Measurements from ENCODE around the gene CENPB.

The CENPB gene

DNA sequence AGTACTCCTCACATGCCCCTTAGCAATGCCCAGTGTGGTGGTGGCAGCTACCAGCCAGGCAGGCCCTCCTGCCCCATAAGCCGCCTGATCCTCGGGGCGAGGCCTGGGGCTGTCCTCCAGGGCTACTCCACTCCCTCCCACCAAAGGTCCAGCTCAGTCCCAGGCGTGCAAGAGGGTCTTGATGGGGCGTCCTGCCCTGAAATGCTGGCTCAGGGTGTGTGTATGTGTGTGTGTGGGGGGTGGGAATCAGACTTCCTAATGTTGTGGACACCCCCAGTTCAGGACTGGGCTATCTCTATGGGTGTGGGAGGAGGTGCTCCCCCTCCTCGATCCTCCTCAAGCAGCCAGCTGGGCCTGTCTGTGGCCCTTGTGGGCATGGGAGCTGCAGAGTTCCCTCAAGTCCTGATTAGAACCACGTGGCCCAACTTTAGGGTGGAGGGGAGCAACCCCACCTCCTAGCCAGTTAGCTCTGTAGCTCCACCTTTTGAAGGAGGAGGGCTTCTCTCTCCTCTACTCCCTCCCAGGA, 46.6 kb downstream of the CENPB start:
- Histone ChIP-seq H3K4me3 (replicated peaks; ENCODE audit: low read depth, low read length) (no peak overlapping the region), H3K36me3 (ENCODE audit: control insufficient read depth, insufficient read depth, low read length) (no peaks in the 10 kb centered on the region), H3K27me3 (replicated peaks; ENCODE audit: control insufficient read depth, insufficient read depth, low read length) (peaks cover 1% of the 10 kb centered on the region)
- no peak for DNase-seq (ENCODE audit: extremely low read depth, insufficient read length)
- TF ChIP-seq, protein P1, sequence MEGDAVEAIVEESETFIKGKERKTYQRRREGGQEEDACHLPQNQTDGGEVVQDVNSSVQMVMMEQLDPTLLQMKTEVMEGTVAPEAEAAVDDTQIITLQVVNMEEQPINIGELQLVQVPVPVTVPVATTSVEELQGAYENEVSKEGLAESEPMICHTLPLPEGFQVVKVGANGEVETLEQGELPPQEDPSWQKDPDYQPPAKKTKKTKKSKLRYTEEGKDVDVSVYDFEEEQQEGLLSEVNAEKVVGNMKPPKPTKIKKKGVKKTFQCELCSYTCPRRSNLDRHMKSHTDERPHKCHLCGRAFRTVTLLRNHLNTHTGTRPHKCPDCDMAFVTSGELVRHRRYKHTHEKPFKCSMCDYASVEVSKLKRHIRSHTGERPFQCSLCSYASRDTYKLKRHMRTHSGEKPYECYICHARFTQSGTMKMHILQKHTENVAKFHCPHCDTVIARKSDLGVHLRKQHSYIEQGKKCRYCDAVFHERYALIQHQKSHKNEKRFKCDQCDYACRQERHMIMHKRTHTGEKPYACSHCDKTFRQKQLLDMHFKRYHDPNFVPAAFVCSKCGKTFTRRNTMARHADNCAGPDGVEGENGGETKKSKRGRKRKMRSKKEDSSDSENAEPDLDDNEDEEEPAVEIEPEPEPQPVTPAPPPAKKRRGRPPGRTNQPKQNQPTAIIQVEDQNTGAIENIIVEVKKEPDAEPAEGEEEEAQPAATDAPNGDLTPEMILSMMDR (IDR thresholded peaks at IDR 0.05; ENCODE audit: insufficient read depth, low read length, poor library complexity, severe bottlenecking): no peak

DNA sequence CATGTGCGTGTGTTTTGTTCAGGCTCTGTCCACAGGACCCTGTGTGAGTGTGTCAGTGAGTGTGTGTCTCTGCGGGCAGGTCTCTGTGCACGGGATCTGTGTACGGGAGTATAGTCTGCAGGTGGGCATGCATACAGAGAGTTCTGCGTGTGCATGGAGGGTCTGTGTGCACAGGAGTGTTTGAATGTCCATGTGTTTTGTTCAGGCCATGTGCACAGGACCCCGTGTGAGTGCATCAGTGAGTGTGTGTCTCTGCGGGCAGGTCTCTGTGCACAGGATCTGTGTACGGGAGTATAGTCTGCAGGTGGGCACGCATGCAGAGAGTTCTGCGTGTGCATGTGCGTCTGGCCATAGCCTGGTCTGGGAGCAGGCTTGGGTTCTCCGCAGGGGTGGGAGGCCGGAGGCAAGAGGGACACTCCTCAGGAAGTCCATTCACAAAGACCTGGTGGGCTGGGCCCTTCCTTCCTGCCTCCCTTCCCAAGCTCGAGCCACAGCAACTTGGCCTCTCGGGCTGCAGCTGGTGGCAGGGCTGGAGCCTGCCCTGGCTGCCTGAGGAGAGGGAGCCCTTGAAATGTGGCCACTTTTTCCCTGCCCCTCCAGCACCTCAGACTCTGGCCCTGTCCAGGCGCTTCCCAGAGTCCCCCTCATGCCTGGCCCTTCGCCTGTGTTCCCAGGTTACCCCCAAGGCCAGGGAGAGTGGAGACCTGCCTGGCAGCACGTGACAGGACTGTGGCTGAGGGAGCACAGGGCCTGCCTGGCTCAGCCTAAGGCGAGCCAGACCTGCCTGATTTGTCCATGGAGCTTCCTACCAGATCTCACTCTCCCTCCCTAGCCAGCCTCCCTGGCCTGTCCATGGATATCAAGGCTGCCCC, 47.2 kb downstream of the CENPB start:
- TF ChIP-seq, protein P1 (IDR thresholded peaks at IDR 0.05; ENCODE audit: insufficient read depth, low read length, poor library complexity, severe bottlenecking): no peak
- no peak overlapping the region for H3K4me3 ChIP-seq (replicated peaks; ENCODE audit: low read depth, low read length)
- DNase-seq (ENCODE audit: extremely low read depth, insufficient read length): no peak
- H3K27me3 ChIP-seq (replicated peaks; ENCODE audit: control insufficient read depth, insufficient read depth, low read length): peaks cover 1% of the 10 kb centered on the region
- no peaks in the 10 kb centered on the region for H3K36me3 ChIP-seq (ENCODE audit: control insufficient read depth, insufficient read depth, low read length)

- H3K27me3 ChIP-seq (replicated peaks; ENCODE audit: control insufficient read depth, insufficient read depth, low read length): no peaks in the 10 kb centered on the region; the same call in none of the 2 replicates
- TF ChIP-seq, protein P1 (IDR thresholded peaks at IDR 0.05; ENCODE audit: insufficient read depth, low read length, poor library complexity, severe bottlenecking): no peak
- no peak for DNase-seq (ENCODE audit: extremely low read depth, insufficient read length)
- no peaks in the 10 kb centered on the region for H3K36me3 ChIP-seq (ENCODE audit: control insufficient read depth, insufficient read depth, low read length)
- no peak overlapping the region for H3K4me3 ChIP-seq (replicated peaks; ENCODE audit: low read depth, low read length)
These were observed 48.2 kb downstream of the CENPB start for GRCh38 chr20:3738111-3739053.

DNA sequence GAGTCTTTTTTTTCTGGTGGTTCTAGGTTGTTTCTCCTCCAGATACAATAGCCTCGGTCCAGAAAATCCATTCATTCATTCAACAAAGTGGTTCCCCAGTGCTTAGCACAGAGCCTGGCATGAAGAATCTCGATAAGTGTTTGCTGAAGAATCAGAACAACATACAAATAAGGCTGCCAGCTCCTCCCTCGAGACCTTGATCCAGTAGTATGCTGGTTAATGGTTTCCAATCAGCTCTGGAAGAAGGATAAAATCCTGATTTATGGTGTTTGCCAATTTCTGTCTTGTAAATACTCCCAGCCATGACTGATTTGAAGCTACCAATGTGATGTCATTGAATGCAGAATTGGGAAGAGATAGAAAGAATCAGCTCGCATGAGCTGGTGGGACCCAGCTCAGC, 50.8 kb downstream of the CENPB start:
- TF ChIP-seq, protein P1 (IDR thresholded peaks at IDR 0.05; ENCODE audit: insufficient read depth, low read length, poor library complexity, severe bottlenecking): no peak
- H3K27me3 ChIP-seq (replicated peaks; ENCODE audit: control insufficient read depth, insufficient read depth, low read length): peaks cover 1% of the 10 kb centered on the region
- DNase-seq (ENCODE audit: extremely low read depth, insufficient read length): no peak
- no peak overlapping the region for H3K4me3 ChIP-seq (replicated peaks; ENCODE audit: low read depth, low read length)
- H3K36me3 ChIP-seq (ENCODE audit: control insufficient read depth, insufficient read depth, low read length): no peaks in the 10 kb centered on the region

DNA sequence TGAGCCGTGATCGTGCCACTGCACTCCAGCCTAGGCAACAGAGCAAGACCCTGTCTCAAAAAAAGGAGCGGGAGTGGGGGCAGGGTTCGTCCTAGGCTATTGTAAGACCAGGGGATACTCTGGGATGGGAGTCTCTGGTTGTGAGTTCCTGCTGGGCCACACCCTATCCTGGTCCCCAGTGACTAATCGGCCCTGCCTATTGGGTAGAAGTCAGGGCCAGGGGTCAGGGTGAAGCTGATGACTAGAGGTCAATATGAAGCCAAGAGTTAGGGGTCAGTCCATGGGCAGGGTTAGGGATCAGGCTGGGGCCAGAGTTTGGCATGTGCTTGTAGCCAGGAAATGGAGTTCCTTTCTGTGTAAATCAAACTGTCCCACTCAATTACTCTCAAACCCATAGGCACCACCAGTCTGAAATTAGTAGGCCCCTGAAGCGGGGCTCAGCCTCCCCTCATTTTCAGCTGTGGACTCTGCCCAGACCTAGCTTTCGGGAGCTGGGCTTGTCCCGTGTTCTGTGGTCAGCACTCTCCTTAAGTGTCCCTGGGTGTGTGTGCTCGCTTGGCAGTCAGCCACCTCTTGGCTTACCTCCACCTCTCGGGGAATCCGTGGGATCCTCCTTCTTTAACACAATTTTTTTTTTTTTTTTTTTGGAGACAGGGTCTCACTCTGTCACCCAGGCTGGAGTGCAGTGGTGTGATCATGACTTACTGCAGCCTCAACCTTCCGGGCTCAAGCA, 52.3 kb downstream of the CENPB start:
- Histone ChIP-seq H3K36me3 (ENCODE audit: control insufficient read depth, insufficient read depth, low read length) (no peaks in the 10 kb centered on the region), H3K4me3 (replicated peaks; ENCODE audit: low read depth, low read length) (no peak overlapping the region), H3K27me3 (replicated peaks; ENCODE audit: control insufficient read depth, insufficient read depth, low read length) (peaks cover 1% of the 10 kb centered on the region)
- DNase-seq (ENCODE audit: extremely low read depth, insufficient read length): no peak
- TF ChIP-seq, protein P1 (IDR thresholded peaks at IDR 0.05; ENCODE audit: insufficient read depth, low read length, poor library complexity, severe bottlenecking): no peak

Measured in GM06990 (cell line).